Activated naive CD8-positive, alpha-beta T cell (primary cell): ENCODE results near the gene GOLGA5.
"Not testable (repeated sequence)": the region's sequence is repeated elsewhere in the genome, so short reads cannot be mapped to it uniquely, and the experiment has no call there.

Source experiments
- H3K27ac Mint-ChIP-seq: one replicate; pipeline ENCODE4 v1.8.0; 2021; ENCODE audit warnings: mixed read lengths
- H3K27me3 Mint-ChIP-seq: one replicate; pipeline ENCODE4 v1.8.0; 2021; ENCODE audit warnings: mixed read lengths
- H3K36me3 Mint-ChIP-seq: one replicate; pipeline ENCODE4 v1.8.0; 2021; ENCODE audit warnings: mixed read lengths
- H3K4me1 Mint-ChIP-seq: one replicate; pipeline ENCODE4 v1.8.0; 2021; ENCODE audit warnings: low read depth, mixed read lengths
- H3K4me3 Mint-ChIP-seq: one replicate; pipeline ENCODE4 v1.8.0; 2021; ENCODE audit warnings: mild to moderate bottlenecking, mixed read lengths
- H3K9me3 Mint-ChIP-seq: one replicate; pipeline ENCODE4 v1.8.0; 2021; ENCODE audit warnings: low read depth, mixed read lengths

The GOLGA5 gene

GRCh38 chr14:92793709-92794546 lies at the start of gene GOLGA5:
GOLGA5 (plus strand) TSS chr14:92794305; CDS start chr14:92797438, 3,133 bp downstream.
- Mint-ChIP-seq H3K27me3 (no peaks in the 10 kb centered on the region), H3K36me3 (peaks cover 22% of the 10 kb centered on the region), H3K4me1 (peaks cover 37% of the 10 kb centered on the region), H3K27ac (peak within 1 kb of the TSS; percentile 96), H3K9me3 (peaks cover 13% of the 10 kb centered on the region), H3K4me3 (peak within 1 kb of the TSS; percentile 97)

GRCh38 chr14:92747701-92748258 lies 46.3 kb upstream of the GOLGA5 start:
- Mint-ChIP-seq H3K27me3 (no peaks in the 10 kb centered on the region), H3K9me3 (no peaks in the 10 kb centered on the region), H3K4me3 (peak overlapping the region; percentile 89), H3K36me3 (no peaks in the 10 kb centered on the region), H3K4me1 (peaks cover 42% of the 10 kb centered on the region), H3K27ac (peak overlapping the region; percentile 64)

- H3K27ac Mint-ChIP-seq, result peak within 1 kb of the TSS; percentile 64
- no peaks in the 10 kb centered on the region for H3K36me3 Mint-ChIP-seq
- peak within 1 kb of the TSS; percentile 89 for H3K4me3 Mint-ChIP-seq
- H3K27me3 Mint-ChIP-seq, result no peaks in the 10 kb centered on the region
- peaks cover 42% of the 10 kb centered on the region for H3K4me1 Mint-ChIP-seq
- H3K9me3 Mint-ChIP-seq, result no peaks in the 10 kb centered on the region
These were observed 45.7 kb upstream of the GOLGA5 start, which contains the start of gene LGMN for GRCh38 chr14:92748259-92749016. LGMN (minus strand) TSS chr14:92748627; CDS start chr14:92732786, 15,841 bp downstream.

- Mint-ChIP-seq H3K4me3 (peak overlapping the region; percentile 85), H3K4me1 (peaks cover 42% of the 10 kb centered on the region)
- not testable (repeated sequence) for H3K27me3 Mint-ChIP-seq, H3K36me3 Mint-ChIP-seq, H3K9me3 Mint-ChIP-seq, H3K27ac Mint-ChIP-seq
These were observed 43.8 kb upstream of the GOLGA5 start for GRCh38 chr14:92750222-92750728.

- no peaks in the 10 kb centered on the region for H3K9me3 Mint-ChIP-seq
- no peaks in the 10 kb centered on the region for H3K27me3 Mint-ChIP-seq
- peaks cover 42% of the 10 kb centered on the region for H3K4me1 Mint-ChIP-seq
- peak overlapping the region; percentile 85 for H3K4me3 Mint-ChIP-seq
- no peaks in the 10 kb centered on the region for H3K36me3 Mint-ChIP-seq
- H3K27ac Mint-ChIP-seq, result no peak overlapping the region
These were observed 43.1 kb upstream of the GOLGA5 start for GRCh38 chr14:92750994-92751400.

GRCh38 chr14:92751819-92752218 lies 42.3 kb upstream of the GOLGA5 start:
- Mint-ChIP-seq H3K27ac (no peak overlapping the region), H3K4me1 (peaks cover 42% of the 10 kb centered on the region), H3K36me3 (no peaks in the 10 kb centered on the region), H3K27me3 (no peaks in the 10 kb centered on the region), H3K9me3 (no peaks in the 10 kb centered on the region), H3K4me3 (no peak overlapping the region)

- Mint-ChIP-seq H3K9me3 (no peaks in the 10 kb centered on the region), H3K36me3 (no peaks in the 10 kb centered on the region), H3K4me1 (peaks cover 30% of the 10 kb centered on the region), H3K4me3 (no peak overlapping the region), H3K27ac (no peak overlapping the region), H3K27me3 (no peaks in the 10 kb centered on the region)
These were observed 40.9 kb upstream of the GOLGA5 start for GRCh38 chr14:92753250-92753649.

GRCh38 chr14:92754966-92755365 lies 39.1 kb upstream of the GOLGA5 start:
- Mint-ChIP-seq H3K27ac (no peak overlapping the region), H3K27me3 (no peaks in the 10 kb centered on the region), H3K4me1 (peaks cover 21% of the 10 kb centered on the region), H3K36me3 (no peaks in the 10 kb centered on the region), H3K9me3 (no peaks in the 10 kb centered on the region), H3K4me3 (no peak overlapping the region)

- Mint-ChIP-seq H3K27ac (no peak overlapping the region), H3K4me1 (peaks cover 21% of the 10 kb centered on the region), H3K36me3 (no peaks in the 10 kb centered on the region), H3K9me3 (no peaks in the 10 kb centered on the region), H3K27me3 (no peaks in the 10 kb centered on the region), H3K4me3 (no peak overlapping the region)
These were observed 38.6 kb upstream of the GOLGA5 start for GRCh38 chr14:92755495-92755894.

- Mint-ChIP-seq H3K27ac (no peak overlapping the region), H3K4me3 (no peak overlapping the region), H3K27me3 (no peaks in the 10 kb centered on the region)
These were observed 37.7 kb upstream of the GOLGA5 start for GRCh38 chr14:92756446-92756845.

GRCh38 chr14:92759300-92759678 lies 34.8 kb upstream of the GOLGA5 start:
- H3K4me3 Mint-ChIP-seq, result no peak overlapping the region
- H3K9me3 Mint-ChIP-seq, result no peaks in the 10 kb centered on the region
- H3K27me3 Mint-ChIP-seq, result no peaks in the 10 kb centered on the region
- H3K4me1 Mint-ChIP-seq, result peaks cover 16% of the 10 kb centered on the region
- no peaks in the 10 kb centered on the region for H3K36me3 Mint-ChIP-seq
- H3K27ac Mint-ChIP-seq, result no peak overlapping the region

More at GRCh38 chr14:92756446-92756845, 37.7 kb upstream of the GOLGA5 start:
- H3K4me1 Mint-ChIP-seq, result peaks cover 17% of the 10 kb centered on the region
- no peaks in the 10 kb centered on the region for H3K9me3 Mint-ChIP-seq
- H3K36me3 Mint-ChIP-seq, result no peaks in the 10 kb centered on the region

GRCh38 chr14:92759679-92760523 lies 34.2 kb upstream of the GOLGA5 start:
- Mint-ChIP-seq H3K36me3 (no peaks in the 10 kb centered on the region), H3K4me3 (peak overlapping the region; percentile 6), H3K9me3 (no peaks in the 10 kb centered on the region), H3K27me3 (no peaks in the 10 kb centered on the region), H3K27ac (peak overlapping the region; percentile 46), H3K4me1 (peaks cover 16% of the 10 kb centered on the region)

GRCh38 chr14:92760524-92760805 lies 33.6 kb upstream of the GOLGA5 start:
- peak overlapping the region; percentile 48 for H3K4me3 Mint-ChIP-seq
- no peak overlapping the region for H3K27ac Mint-ChIP-seq
- no peaks in the 10 kb centered on the region for H3K27me3 Mint-ChIP-seq
- H3K4me1 Mint-ChIP-seq, result peaks cover 16% of the 10 kb centered on the region
- no peaks in the 10 kb centered on the region for H3K9me3 Mint-ChIP-seq
- no peaks in the 10 kb centered on the region for H3K36me3 Mint-ChIP-seq
